GM21528 (cell line): ENCODE data around the gene TOM1.

Source experiments
- ATAC-seq: cut with Tn5 transposase; IDR thresholded peaks from one replicate; pipeline ENCODE4 v1.9.1; 2021; ENCODE audit warnings: mild to moderate bottlenecking, moderate library complexity; ENCODE audit not compliant: unreplicated experiment, low FRiP score

The TOM1 gene

DNA sequence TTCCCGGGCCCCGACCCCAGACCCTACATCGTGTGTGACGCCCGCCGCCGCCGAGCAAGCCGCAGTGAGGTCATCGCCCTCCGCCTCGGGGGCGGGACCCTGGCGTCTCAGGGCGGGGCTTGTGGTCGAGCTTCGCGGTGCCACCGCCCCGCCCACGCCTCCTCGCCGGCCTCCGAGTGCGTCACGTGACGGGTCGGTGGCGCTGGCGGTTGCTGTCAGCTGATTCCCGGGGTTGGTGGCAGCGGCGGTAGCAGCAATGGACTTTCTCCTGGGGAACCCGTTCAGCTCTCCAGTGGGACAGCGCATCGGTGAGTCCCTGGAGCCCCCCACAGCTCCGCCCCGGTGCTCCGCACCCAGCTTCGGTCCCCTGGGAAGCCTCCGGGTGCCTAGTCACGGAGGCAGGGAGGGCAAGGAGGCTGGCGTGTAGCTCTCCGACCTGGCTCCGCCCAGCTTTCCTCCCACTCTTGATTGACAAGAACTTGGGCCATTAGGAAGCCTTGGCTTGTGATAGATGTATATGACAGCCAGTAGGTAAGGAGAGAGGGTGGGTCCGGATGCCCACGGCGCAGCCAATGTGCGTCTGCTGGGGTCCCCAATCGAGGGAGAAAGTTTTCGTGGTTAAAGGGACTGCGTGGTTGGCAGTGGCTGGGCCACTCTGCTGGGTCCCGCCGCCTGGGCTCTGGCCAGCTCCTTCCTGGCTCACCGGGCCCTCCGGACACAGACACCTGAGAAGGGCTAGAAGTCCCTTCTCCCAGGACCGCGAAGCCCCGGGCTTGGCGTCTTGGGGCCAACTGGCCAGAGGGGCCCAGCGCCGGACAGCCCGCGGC lies at the start of gene TOM1:
TSS of gene TOM1 (plus strand) at position 222 of the 827 bp plus-strand sequence. CDS start at position 257, 35 bp downstream.
- ATAC-seq, result peak; percentile 94

DNA sequence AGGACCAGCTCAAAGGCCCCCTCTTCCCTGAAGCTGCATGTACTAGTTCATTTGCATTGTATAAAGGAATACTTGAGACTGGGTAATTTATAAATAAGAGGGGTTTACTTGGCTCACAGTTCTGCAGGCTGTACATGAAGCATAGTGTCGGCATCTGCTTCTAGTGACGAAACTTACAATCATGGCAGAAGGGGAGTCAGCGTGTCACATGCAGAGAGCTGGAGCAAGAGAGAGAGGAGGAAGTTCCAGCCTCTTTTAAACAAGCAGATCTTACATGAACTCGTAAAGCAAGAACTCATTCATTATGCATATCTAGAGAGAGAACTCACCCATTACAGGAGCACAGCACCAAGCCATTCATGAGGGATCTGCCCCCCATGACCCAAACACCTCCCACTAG lies 49.5 kb upstream of the TOM1 start:
- no peak for ATAC-seq

- ATAC-seq, result no peak
These were observed 45.7 kb upstream of the TOM1 start for GRCh38 chr22:35253946-35254345.

DNA sequence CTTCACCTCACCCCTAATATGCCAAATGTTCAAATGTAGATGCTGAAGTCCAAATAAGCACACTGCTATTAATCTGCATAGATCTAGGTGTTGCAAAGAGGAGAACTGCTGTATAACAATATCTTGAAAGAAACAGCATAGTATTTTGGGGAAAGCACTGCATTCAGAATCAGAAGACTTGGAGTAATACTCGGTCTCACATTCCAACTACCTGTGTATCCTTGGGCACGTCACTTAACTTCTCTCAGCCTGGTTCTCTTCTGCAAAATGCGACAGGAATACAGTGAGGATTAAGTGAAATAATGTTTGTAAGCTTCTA lies 42.7 kb upstream of the TOM1 start:
- peak; percentile 10 for ATAC-seq

GRCh38 chr22:35257321-35258190 lies 42.1 kb upstream of the TOM1 start, which contains the start of gene HMGXB4:
Gene HMGXB4, plus strand, starts transcription at chr22:35257493. Its CDS starts 4,898 bp downstream, at chr22:35262391.
- peak; percentile 87 for ATAC-seq

GRCh38 chr22:35258191-35258988 lies 41.3 kb upstream of the TOM1 start:
- ATAC-seq, result peak; percentile 8

GRCh38 chr22:35264986-35265385 lies 34.7 kb upstream of the TOM1 start:
- ATAC-seq, result no peak

GRCh38 chr22:35266277-35266676 lies 33.4 kb upstream of the TOM1 start:
- no peak for ATAC-seq

DNA sequence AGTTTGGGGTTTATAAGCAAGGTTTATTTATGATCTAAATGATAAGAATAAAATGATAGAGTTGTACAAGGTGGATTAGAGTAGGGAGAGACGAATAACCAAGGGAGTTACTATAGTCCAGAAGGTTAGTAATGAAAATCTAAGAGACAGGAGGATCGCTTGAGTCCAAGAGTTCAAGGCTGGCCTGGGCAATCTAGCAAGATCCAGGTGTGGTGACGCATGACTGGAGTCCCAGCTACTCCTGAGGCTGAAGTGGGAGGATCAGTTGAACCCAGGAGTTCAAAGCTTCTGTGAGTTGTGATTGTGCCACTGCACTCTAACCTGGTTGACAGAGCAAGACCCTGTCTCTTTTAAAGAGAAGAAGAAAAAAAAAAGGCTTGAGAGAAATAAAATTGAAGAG lies 30.1 kb upstream of the TOM1 start:
- ATAC-seq, result no peak

DNA sequence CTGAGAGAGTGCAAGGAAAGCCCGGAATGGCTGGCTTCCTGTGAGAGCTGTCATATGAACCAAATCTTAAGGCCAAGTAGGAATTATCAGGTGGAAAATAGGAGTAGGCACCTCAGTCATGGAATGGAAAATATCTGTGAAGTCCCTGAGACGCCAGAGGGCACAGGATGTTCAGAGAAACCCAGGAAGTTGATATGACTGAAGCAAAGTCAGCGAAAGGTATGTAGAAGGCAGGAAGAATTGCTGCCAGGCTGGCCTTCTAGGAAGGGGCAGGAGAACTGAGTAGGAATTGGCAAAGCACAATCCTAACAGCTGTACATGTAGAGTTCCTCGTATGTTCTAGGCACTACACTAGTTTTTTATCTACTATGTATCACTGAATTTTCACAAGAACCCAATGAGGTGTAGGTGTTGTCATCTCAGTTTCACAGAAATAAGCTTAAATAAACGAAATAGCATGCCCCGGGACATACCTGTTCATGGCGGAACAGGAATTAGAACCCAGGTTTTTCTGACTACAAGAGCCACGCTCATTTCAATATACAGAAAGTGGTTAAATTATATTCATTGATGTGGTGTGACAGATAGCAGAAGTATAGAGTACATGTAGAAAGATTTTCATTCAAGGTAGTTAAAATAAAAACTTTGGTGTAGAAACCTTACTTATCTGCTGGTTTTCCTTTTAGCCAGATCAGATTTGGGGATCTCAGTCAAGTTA lies 25.4 kb upstream of the TOM1 start:
- ATAC-seq, result no peak

DNA sequence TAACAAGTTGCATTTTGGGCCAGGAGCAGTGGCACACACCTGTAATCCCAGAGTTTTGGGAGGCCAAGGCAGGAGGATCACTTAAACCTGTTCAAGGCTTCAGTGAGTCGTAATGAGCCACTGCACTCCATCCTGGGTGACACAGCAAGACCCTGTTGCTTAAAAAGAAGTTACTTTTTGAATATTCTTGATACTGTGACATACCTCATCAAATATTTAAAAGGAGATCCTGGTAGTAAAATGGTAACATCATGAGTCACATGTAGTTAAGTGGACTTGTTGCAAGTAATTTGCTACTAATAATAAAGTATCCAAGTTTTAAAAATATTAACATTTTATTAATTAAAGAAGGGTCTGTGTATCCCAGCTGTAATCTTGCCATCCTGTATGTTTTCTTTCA lies 24.1 kb upstream of the TOM1 start:
- no peak for ATAC-seq

- no peak for ATAC-seq
These were observed 23.7 kb upstream of the TOM1 start for GRCh38 chr22:35276019-35276418.

- ATAC-seq, result no peak
These were observed 11.6 kb upstream of the TOM1 start for GRCh38 chr22:35288116-35288515.

- ATAC-seq, result no peak
These were observed 6.9 kb upstream of the TOM1 start for GRCh38 chr22:35292786-35293185.

DNA sequence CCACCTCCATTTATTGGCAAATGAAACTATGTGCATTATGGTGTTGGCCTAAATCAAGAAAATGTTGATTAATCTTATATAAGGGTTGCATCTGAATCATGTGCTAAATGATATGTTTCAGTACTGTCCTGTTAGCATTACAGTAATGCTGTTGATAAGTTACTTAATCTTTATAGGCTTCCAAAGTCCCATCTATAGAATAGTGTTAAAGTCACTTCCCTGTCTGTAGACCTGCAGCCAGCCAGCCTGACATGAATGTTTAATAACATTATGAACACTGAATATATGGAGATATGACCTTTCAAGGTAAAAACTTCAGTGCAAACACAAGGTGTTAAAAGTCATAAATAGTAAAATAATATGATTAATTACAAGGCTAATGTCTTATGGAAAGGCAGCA lies 3.6 kb upstream of the TOM1 start:
- no peak for ATAC-seq

DNA sequence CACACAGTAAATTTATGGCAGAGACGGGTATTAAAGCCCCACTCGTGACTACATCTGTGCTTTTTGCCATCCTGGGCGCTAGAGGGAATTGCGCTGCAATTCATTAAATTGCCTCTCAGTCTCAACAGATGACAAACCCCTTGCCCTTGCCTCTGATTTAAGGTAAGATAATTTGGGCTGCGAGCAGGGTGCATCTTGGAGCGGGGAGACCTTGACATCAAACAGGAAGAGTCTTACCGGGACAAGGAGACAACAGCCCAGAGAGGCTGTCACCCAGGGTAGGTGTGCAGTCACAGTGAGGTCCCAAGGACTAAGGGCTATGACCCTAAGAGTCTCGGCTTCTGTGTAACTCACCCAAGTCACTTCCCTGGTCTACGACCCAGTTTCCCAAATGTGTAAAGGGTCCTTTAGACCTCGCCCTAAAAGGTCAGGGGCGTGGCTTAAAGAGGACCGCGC lies 449 bp upstream of the TOM1 start:
- peak; percentile 24 for ATAC-seq

GRCh38 chr22:35301372-35301874 lies 1.7 kb downstream of the TOM1 start:
- no peak for ATAC-seq

DNA sequence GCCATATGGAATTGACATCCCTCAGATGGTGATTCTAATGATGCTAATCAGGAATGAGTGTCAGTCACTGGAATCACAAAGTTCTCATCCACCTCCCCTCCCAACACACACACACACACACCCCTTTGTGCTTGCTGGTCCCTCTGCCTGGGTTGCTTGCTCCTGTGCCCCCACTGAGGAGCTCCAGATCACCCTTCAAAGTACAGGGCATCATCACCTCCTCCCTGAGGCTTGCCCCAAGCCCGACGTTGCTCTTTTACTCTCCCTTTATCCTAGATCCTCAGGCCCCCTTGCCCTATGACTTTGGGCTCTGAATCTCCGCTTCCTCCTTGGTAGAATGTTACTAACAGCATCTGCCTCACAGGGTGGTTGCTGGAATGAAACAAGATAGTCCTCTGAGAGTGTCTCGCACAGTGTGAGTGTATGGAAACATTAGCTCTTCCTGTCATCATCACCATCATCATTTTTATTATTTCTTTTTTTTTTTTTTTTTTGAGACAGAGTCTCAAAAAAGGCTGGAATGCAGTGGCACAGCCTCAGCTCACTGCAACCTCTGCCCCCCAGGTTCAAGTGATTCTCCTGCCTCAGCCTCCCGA lies 3.4 kb downstream of the TOM1 start:
- no peak for ATAC-seq

DNA sequence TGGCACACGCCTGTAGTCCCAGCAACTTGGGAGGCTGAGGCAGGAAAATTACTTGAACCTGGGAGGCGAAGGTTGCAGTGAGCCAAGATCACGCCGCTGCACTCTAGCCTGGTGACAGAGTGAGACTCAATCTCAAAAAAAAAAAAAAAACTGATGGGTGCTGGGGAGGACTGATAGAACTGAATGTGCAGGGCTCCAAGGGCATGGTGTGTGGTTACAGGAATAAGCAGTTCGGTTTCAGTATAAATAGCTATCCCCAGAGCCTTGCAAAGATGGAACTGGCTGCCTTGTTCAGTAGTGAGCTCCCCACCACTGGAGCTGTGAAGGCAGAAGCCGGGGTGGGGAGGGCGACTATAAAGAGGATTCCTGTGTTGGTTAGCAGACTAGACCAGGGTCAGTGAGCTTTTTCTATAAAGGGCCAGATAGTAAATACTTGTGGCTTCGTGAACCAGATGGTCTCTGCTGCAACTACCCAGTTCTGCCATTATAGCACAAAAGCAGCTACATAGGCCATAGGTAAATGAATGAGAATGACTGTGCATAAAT lies 5.9 kb downstream of the TOM1 start:
- no peak for ATAC-seq
